IPS-18c (cell line): Measurements from ENCODE around the gene ABCB8.
A peak's percentile ranks its signal among the peaks of the same experiment; 100 is the strongest.

Experiments used
- H3K4me3 ChIP-seq: 2 replicates; pipeline ENCODE4 v1.7.0; 2013; ENCODE audit warnings: low read depth, mild to moderate bottlenecking, low read length, moderate library complexity; ENCODE audit not compliant: insufficient read depth
- H3K9me3 ChIP-seq: one replicate; pipeline ENCODE4 v1.6.1; 2013; ENCODE audit warnings: mild to moderate bottlenecking, low read length, moderate library complexity; ENCODE audit not compliant: control insufficient read depth, insufficient read depth

ABCB8 gene

DNA sequence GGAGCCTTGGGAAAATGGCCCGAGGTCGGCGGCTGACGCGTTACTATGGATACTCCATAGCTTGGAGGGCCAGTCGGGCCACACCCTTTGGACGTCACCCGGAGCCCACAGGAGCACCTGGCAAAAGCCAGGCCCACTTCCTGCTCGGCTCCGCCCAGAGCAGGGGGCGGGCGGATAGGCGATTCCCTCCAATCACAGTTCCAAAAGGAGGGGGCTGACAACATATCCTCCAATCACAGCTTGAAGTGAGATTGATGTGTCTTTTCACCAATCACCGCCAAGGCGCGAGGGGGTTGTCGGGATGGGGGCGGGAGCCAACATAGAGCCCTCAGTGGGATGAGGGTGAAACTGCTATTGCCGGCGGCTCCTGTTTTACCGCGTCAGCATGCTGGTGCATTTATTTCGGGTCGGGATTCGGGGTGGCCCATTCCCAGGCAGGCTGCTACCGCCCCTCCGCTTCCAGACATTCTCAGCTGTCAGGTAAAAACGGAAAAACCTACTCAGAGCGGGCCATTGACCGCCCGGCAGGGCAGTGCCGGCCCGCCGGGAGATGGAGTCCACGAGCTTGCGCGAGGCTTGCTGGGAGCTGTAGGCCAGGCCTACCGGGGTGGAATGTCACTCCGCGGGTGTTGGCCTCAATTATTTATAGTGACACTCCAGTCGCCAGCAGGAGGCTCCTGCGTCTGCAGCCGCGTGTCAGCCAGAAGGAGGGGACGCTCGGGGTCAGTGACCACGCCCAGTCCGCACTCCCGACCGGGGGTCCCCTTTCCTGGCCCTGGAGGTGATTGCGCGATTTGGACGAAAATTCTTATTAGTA is at the start of gene ABCB8:
TSS of gene ABCB8 (plus strand) at position 320 of the 817 bp plus-strand sequence. CDS start at position 386, 66 bp downstream.
- Histone ChIP-seq H3K4me3 (peak within 1 kb of the TSS; percentile 100), H3K9me3 (no peaks in the 10 kb centered on the region)

DNA sequence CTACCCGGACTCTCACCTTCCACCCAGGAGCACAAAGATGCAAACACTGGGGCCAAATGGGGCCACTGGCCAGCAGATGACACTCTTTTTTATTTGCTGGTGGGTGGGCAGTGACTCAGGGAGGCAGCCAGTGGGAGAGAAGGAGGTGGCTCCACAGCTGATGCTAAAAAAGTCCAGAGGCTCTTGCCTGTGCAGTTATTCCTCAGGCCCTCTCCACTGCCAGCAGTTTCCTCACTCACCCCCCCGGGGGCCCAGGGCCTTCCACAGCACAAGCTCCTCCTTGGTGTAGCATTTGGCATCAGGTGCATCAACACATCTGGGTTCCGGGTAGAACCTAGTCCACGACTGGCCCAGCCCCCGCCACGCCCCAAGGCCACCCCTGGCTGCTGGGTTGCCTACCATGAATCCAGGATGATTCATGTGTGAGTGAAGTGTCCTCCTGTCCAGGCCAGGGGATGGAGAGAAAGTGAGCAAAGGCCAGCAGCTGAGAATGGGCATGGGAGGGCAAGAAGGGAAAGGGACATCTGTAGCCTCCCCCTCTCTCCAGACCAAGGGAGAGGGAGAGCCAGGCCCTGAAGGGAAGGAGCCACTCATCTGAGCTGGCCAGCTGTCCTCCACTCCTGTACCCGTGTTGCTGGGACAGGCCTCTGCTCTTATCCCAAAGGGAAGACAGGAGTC is 48.4 kb upstream of the ABCB8 start:
- Histone ChIP-seq H3K9me3 (peaks cover 2% of the 10 kb centered on the region), H3K4me3 (peak overlapping the region; percentile 63)

DNA sequence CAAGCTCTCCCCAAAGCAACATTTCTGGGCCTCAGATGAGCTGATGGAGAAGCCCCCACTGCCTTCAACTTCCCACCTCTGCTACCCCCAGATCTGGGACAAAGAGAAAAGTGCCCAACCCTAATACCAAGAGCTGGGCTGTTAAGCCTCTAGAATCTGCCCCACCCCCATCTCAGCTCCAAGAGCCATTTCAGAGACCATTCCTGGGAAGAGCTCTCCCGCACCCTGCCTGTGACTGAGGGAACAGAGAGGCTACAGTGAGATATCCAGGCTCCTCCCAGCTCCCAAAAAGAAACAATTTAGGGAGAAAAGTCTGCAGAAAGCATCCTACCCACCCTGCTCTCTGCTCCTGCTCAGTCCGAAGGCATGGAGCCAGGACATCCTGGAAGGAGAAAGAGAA is 47.6 kb upstream of the ABCB8 start:
- Histone ChIP-seq H3K9me3 (peaks cover 2% of the 10 kb centered on the region), H3K4me3 (no peak overlapping the region)

DNA sequence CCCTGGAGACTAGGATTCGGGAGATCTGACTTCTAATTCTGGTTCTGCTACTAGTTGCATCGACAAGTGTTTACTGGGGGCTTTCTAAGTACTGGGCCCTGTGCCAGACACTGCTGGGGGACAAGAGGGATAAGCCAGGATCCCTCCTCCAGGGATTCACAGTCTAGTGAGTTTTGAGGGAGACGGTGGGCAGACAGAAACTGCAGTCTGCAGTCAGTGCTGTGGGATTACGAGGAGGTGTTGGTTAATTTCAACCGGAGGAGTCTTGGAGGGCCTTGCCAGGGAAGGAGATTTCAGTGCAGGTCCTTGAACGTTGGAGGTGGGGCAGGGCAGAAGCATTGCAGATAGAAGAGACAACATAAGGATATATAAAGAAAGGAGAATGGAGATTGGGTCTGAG is 46.6 kb upstream of the ABCB8 start:
- Histone ChIP-seq H3K4me3 (no peak overlapping the region), H3K9me3 (peaks cover 2% of the 10 kb centered on the region)

DNA sequence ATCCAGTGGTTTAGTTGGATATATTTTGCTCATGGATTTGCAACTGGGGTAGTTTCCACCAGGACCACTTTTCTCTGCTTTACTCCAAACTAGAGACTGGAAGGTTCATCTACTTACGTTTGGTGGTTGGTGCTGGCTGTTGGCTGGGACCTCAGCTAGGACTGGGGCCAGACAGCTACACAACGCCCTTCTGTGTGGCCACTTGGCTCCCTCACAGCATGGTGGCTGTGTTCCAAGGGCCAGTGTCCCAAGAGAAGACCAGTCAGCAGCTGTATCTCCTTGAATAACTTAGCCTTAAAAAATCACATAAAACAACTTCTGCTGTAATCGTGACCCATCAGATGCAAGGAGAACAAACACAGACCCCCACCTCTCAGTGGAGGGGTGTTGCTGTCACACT is 45.9 kb upstream of the ABCB8 start:
- H3K4me3 ChIP-seq = no peak overlapping the region
- H3K9me3 ChIP-seq = peaks cover 2% of the 10 kb centered on the region

DNA sequence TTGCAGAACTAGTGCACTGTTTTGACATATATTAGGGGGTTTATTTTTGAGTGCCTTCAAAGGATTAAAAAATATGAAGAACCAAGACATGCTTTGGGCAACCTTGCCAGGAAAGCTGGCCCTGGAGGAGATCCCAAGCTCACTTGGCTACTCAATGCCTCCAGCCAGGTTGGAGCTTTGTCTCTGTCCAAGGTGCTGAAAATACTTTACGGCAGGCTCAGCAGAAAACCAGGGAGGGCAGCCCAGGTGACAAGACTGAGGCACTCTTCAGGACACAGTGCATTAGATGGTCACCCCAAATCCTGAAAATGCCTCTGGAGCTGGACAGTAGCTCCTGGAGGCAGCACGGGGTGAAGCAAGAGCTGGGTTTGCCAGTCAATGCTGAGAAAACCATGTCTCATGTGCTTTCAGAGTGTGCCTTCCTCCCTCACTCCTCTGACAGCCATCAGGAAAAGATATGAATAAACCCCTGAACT is 44.3 kb upstream of the ABCB8 start:
- Histone ChIP-seq H3K4me3 (no peak overlapping the region), H3K9me3 (peaks cover 2% of the 10 kb centered on the region)

DNA sequence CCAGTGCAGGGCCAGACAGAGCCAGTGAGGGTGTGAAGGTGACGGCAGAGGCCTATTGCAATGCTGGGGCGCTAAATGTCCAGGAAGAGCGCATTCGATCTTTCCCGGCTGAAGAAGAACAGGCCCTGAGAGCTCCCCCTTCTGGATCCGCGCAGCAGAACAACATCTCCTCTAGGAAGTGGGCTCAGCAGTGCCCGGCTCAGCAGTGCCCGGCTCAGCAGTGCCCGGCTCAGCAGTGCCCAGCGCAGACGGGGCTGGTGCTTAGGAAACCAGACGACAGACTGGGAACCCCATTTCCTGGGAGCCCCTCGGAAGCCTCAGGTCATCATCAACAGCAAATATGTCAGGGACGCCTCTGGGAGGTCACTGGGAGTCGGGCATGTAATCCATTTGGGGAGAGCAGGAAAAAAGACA is 42.1 kb upstream of the ABCB8 start:
- peaks cover 5% of the 10 kb centered on the region for H3K9me3 ChIP-seq
- H3K4me3 ChIP-seq = no peak overlapping the region

DNA sequence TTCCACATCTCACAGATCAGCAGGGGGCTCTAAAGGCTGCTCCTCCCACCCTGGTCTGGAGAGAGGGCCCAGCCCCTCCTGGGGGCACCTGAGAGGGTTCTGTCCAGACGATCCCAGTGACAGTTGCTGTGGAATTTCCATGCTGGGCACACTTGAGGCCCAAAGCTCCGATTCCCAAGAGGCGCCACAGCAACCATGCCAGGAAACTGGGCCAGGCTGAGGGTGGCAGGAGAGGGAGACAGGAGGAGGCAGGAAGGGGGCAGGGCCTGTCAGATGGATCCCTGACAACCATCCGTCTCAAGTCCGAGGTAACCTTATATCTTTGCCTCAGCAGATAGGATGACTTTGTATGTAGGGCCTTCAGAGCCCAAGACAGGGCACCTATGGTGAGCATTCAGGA is 41.7 kb upstream of the ABCB8 start:
- no peak overlapping the region for H3K4me3 ChIP-seq
- H3K9me3 ChIP-seq = peaks cover 5% of the 10 kb centered on the region

DNA sequence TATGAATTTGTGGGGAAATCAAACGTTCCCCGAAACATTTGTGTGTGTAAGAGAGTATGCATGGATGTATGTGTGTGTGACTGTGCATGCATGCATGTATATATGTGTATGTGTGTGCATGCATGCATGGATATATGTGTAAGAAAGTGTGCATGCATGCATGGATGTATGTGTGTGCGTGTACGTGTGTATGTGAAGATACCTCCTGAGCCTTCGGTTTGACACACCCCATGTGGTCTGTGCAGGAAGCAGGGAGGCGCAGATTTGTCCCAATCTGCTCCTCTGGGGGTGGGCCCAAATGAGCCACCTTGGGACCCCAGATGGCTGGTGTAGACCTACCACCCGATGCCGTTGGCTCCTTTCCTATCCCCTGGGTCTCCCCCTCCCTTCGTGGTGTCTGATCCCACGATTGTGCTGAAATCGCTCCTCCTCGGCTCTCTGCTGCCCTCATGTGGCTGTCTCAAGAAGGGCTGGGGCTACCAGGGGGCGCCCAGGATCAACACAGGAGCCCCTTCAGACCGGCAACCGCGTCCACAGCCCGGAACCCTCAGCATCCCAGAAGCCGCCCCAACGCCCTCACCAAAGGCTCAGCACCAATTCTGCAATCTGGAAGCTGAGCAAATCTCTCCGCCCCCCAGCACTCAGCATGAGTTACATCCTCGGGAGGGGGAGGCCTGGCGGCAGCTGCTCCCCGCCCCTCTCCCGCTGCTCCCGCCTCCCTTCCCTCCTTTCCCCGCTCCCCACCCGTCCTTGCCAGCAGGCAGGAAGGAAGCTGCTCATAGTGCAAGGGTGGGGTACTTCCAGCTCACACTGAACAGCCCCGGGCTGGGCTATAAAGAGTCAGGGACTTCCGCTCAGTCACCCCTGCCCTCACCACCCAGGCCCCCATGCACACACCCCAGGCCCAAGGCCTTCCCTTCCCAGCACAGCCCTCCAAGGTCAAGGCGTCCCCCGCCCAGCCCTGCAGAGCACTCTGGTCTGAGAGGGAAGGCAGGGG is 39.7 kb upstream of the ABCB8 start:
- Histone ChIP-seq H3K4me3 (peak overlapping the region; percentile 56), H3K9me3 (peaks cover 5% of the 10 kb centered on the region)

DNA sequence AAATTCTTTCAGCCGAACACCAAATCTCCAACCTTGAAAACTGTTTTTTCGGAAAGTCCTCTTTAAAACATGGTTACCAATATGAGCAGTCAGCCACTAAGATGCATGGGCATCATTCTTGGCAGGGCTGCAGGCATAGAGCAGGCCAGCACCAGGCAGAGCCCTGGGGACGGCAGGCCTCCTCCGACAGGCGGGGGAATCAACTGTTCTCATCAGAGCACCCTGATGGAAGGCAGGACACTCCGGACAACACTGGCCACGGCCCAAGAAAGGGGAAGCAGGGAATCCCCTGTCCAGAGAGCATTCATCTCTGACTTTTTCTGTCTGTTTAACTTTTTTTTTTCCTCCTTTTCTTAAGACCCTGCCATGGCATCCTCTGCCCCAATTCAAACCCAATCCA is 38.8 kb upstream of the ABCB8 start:
- Histone ChIP-seq H3K4me3 (no peak overlapping the region), H3K9me3 (peaks cover 5% of the 10 kb centered on the region)

DNA sequence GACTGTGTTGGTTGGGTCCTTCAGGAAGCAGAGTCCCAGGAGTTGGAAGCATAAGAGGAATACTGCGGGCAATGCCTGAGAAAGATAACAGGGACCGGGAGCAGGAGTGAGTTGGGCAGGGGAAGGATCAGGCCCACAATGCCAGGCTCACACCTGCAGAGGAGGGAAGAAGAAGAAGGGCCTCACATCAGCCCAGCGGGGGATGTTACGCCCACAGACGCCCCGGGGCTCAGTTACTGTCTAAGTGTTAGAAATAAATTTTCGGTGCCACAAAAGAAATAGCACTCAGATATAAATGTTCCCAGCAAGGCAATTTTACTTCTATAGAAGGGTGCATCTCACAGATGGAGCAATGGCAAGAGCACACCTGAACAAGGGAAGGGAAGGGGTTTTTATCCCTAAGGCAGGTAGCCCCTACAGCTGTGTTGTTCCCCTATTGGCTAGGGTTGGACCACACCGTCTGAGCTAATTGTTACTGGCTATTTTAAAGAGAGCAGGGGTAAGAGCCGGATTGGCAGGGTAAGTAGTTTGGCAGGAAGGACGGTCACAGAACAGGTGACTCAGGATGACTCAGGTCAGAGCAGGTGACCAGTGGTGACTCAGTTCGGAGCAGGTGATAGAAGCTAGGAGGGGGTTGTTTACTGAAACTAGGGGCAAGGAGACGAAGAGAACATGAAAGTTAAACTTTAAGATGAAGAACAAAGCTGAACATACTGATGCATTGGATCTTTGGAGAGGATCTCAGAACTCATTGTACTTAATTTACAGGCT is 37.6 kb upstream of the ABCB8 start, which contains the start of gene NOS3:
TSS of gene NOS3 (plus strand) at position 602 of the 771 bp plus-strand sequence. CDS start 2,787 bp downstream, outside the sequence.
- Histone ChIP-seq H3K4me3 (no peak within 1 kb of the TSS), H3K9me3 (peaks cover 5% of the 10 kb centered on the region)

DNA sequence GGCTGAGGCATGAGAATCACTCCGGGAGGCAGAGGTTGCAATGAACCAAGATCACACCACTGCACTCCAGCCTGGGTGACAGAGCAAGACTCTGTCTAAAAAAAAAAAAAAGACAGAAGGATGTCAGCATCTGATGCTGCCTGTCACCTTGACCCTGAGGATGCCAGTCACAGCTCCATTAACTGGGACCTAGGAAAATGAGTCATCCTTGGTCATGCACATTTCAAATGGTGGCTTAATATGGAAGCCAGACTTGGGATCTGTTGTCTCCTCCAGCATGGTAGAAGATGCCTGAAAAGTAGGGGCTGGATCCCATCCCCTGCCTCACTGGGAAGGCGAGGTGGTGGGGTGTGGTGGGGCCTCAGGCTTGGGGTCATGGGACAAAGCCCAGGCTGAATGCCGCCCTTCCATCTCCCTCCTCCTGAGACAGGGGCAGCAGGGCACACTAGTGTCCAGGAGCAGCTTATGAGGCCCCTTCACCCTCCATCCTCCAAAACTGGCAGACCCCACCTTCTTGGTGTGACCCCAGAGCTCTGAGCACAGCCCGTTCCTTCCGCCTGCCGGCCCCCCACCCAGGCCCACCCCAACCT is 36.1 kb upstream of the ABCB8 start:
- H3K9me3 ChIP-seq = peaks cover 5% of the 10 kb centered on the region
- H3K4me3 ChIP-seq = no peak overlapping the region

DNA sequence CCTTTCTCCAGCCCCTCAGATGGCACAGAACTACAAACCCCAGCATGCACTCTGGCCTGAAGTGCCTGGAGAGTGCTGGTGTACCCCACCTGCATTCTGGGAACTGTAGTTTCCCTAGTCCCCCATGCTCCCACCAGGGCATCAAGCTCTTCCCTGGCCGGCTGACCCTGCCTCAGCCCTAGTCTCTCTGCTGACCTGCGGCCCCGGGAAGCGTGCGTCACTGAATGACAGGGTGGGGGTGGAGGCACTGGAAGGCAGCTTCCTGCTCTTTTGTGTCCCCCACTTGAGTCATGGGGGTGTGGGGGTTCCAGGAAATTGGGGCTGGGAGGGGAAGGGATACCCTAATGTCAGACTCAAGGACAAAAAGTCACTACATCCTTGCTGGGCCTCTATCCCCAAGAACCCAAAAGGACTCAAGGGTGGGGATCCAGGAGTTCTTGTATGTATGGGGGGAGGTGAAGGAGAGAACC is 35.4 kb upstream of the ABCB8 start:
- Histone ChIP-seq H3K9me3 (peaks cover 5% of the 10 kb centered on the region), H3K4me3 (no peak overlapping the region)

DNA sequence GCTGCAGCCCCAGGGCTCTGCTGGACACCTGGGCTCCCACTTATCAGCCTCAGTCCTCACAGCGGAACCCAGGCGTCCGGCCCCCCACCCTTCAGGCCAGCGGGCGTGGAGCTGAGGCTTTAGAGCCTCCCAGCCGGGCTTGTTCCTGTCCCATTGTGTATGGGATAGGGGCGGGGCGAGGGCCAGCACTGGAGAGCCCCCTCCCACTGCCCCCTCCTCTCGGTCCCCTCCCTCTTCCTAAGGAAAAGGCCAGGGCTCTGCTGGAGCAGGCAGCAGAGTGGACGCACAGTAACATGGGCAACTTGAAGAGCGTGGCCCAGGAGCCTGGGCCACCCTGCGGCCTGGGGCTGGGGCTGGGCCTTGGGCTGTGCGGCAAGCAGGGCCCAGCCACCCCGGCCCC is 34.7 kb upstream of the ABCB8 start:
- Histone ChIP-seq H3K4me3 (no peak overlapping the region), H3K9me3 (peaks cover 5% of the 10 kb centered on the region)

DNA sequence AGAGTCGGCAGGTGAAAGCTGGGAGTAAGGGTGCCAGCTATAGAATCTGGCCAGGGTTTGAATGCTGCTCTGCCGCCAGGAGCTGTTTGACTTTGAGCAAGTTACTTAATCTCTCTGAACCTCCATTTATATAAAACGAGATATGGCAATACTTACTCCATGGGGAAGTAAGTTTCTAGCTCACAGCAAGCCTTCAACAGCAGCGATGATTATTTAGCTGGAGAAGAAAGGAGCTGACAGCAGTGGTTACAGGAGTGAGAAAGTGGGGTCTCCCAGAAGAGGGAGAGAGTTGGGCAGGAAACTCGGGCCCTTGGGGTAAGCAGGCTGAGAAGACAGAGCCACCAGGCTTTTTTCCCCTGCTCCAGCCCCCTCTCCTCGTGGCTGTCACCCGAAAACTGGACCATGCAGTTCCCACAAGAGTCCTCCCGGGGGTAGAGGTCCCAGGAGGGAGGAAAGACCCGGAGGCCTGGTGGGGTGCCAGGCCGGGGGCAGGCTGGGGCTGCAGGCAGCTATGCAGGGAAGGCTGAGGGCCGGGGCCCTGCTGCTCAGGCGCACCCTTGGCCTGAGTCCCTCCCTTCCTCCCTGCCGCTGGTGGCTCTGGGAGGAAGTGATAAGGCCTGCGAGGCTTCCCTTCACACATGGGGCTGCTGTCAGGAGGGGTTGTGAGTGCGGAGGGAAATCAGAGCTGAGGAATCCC is 34.0 kb upstream of the ABCB8 start:
- H3K4me3 ChIP-seq = no peak overlapping the region
- H3K9me3 ChIP-seq = peaks cover 5% of the 10 kb centered on the region
